Raji (cell line): ENCODE measurements around the gene GPA33.

Experiments used
- POLR2A ChIP-seq: IDR thresholded peaks from 2 replicates; pipeline ENCODE4 v1.6.1; 2011; ENCODE audit warnings: low read depth, low read length, control low read depth; ENCODE audit not compliant: insufficient read depth

The GPA33 gene

GRCh38 chr1:167102906-167103573, 12.9 kb upstream of the GPA33 start:
- no peak for TF ChIP-seq POLR2A

GRCh38 chr1:167101754-167102153, 11.6 kb upstream of the GPA33 start:
- TF ChIP-seq POLR2A: no peak

GRCh38 chr1:167100730-167101129, 10.6 kb upstream of the GPA33 start:
- TF ChIP-seq POLR2A: no peak

GRCh38 chr1:167099851-167100250, 9.7 kb upstream of the GPA33 start:
- TF ChIP-seq POLR2A: no peak

- no peak for TF ChIP-seq POLR2A
These were observed 5.2 kb upstream of the GPA33 start for GRCh38 chr1:167095368-167095767.

GRCh38 chr1:167094690-167095089, 4.5 kb upstream of the GPA33 start:
- TF ChIP-seq POLR2A: no peak

GRCh38 chr1:167093846-167094516, 3.8 kb upstream of the GPA33 start, which contains the start of gene STYXL2:
Gene STYXL2, plus strand, starts transcription at chr1:167094075. Its CDS starts 775 bp downstream, at chr1:167094850.
- no peak for TF ChIP-seq POLR2A

- no peak for TF ChIP-seq POLR2A
These were observed 2.5 kb upstream of the GPA33 start for GRCh38 chr1:167092653-167093052.

GRCh38 chr1:167089939-167090313, 251 bp downstream of the GPA33 start:
- TF ChIP-seq POLR2A: no peak

- no peak for TF ChIP-seq POLR2A
These were observed 1.3 kb downstream of the GPA33 start for GRCh38 chr1:167088746-167089417.

- no peak for TF ChIP-seq POLR2A
These were observed 3.4 kb downstream of the GPA33 start for GRCh38 chr1:167086768-167087167.

- TF ChIP-seq POLR2A: no peak
These were observed 4.1 kb downstream of the GPA33 start for GRCh38 chr1:167086033-167086432.

GRCh38 chr1:167084757-167085156, 5.4 kb downstream of the GPA33 start:
- no peak for TF ChIP-seq POLR2A

- TF ChIP-seq POLR2A: no peak
These were observed 6.3 kb downstream of the GPA33 start for GRCh38 chr1:167083871-167084270.

- TF ChIP-seq POLR2A: no peak
These were observed 7.0 kb downstream of the GPA33 start for GRCh38 chr1:167083066-167083665.
